HepG2 (cell line): Measurements from ENCODE around the gene HADHA. TPM values are rescaled to one million over a fixed set of nuclear protein-coding genes. Genes with fewer than 3 reads are reported as not detected.

Source experiments
- ATAC-seq: fragments of 200-7000 bp; cut with Tn5 transposase; 3 replicates; pipeline ENCODE4 v1.9.1; 2020; ENCODE audit warnings: mild to moderate bottlenecking, moderate library complexity
- BruUV-seq: library from RNA; stranded (reverse); fragments of 400-500 nt; replicated peaks from 2 replicates; lab custom pipeline; 2021; lab: Mats Ljungman, UMichigan
- CTCF ChIA-PET: fragments of 300-600 bp; formaldehyde crosslinking; extraction: SDS; loops from one replicate; lab custom pipeline; 2021; ENCODE audit warnings: low total read pairs, inconsistent platforms, low intra/inter-chr PET ratio; lab: Yijun Ruan, JAX
- POLR2A ChIA-PET: fragments of 350-600 bp; sonication (Branson Sonifier 250); formaldehyde crosslinking; loops from one replicate; lab custom pipeline; 2020; ENCODE audit warnings: antibody characterized with exemption, inconsistent platforms; lab: Yijun Ruan, JAX
- DNase-seq: peaks from one replicate; pipeline ENCODE4 v3.0.0-alpha.2; 2015; ENCODE audit warnings: low spot score
- FAIRE-seq: peaks from 3 replicates; lab custom pipeline; 2011; peaks lifted over from hg19 to GRCh38; lab: Jason Lieb, UNC
- H2AFZ ChIP-seq: one replicate; pipeline ENCODE4 v1.6.1; 2011; ENCODE audit warnings: low read length, inconsistent platforms
- H3K27ac ChIP-seq: fragments of 300-600 bp; 3 replicates; pipeline ENCODE4 v1.8.0; 2011; ENCODE audit warnings: mixed run types, mild to moderate bottlenecking, mixed read lengths, low read length, inconsistent platforms; ENCODE audit not compliant: insufficient read depth; ENCODE audit errors: extremely low read length
- H3K27me3 ChIP-seq, 2 experiments: fragments of 200-600 bp in 1 of 2; 2 replicates in 1 of 2; 3 replicates in 1 of 2; pipeline versions ENCODE4 v1.6.0 to v1.8.0; 2011; ENCODE audit warnings: low read length in 2 of 2, mild to moderate bottlenecking in 2 of 2, moderate library complexity in 2 of 2, inconsistent platforms in 1 of 2; ENCODE audit not compliant: insufficient read depth in 2 of 2, control insufficient read depth in 1 of 2
- H3K36me3 ChIP-seq, 2 experiments: fragments of 200-600 bp in 1 of 2; replicated peaks in 1 of 2; 2 replicates in 1 of 2; 3 replicates in 1 of 2; pipeline versions ENCODE4 v1.5.1 to v1.8.0; 2011; ENCODE audit warnings: low read length in 2 of 2, inconsistent platforms in 1 of 2; ENCODE audit not compliant: insufficient read depth in 2 of 2, control insufficient read depth in 1 of 2
- H3K4me1 ChIP-seq: 2 replicates; pipeline ENCODE4 v1.5.1; 2012; ENCODE audit warnings: low read length, inconsistent platforms; ENCODE audit not compliant: insufficient read depth
- H3K4me2 ChIP-seq: 2 replicates; pipeline ENCODE4 v1.6.0; 2011; ENCODE audit warnings: low read depth, low read length, inconsistent platforms
- H3K4me3 ChIP-seq, 3 experiments: fragments of 200-600 bp in 1 of 3; sonication (generic), shearing (Covaris generic) in 1 of 3; replicated peaks in 1 of 3; 2 replicates each; pipeline ENCODE4 v1.5.1; 2011 to 2016; ENCODE audit warnings: low read length in 3 of 3, inconsistent platforms in 2 of 3, low read depth in 2 of 3, mild to moderate bottlenecking in 2 of 3, control low read depth in 1 of 3, mixed read lengths in 1 of 3; ENCODE audit not compliant: insufficient read depth in 1 of 3
- H3K79me2 ChIP-seq: one replicate; pipeline ENCODE4 v1.6.1; 2011; ENCODE audit warnings: low read length, inconsistent platforms; ENCODE audit not compliant: insufficient read depth
- H3K9ac ChIP-seq: 2 replicates; pipeline ENCODE4 v1.6.0; 2011; ENCODE audit warnings: mild to moderate bottlenecking, low read depth, low read length, inconsistent platforms; ENCODE audit not compliant: insufficient read depth
- H3K9me3 ChIP-seq: 2 replicates; pipeline ENCODE4 v1.5.1; 2012; ENCODE audit warnings: mild to moderate bottlenecking, low read length
- H4K20me1 ChIP-seq: 2 replicates; pipeline ENCODE4 v1.6.0; 2011; ENCODE audit warnings: inconsistent platforms, mild to moderate bottlenecking, low read length, moderate library complexity; ENCODE audit not compliant: insufficient read depth
- HOXD1 ChIP-seq: sonication (generic); formaldehyde crosslinking; IDR thresholded peaks from 2 replicates; pipeline ENCODE4 v1.5.0; 2020; ENCODE audit warnings: missing genetic modification reagents
- RERE ChIP-seq: IDR thresholded peaks from 2 replicates; pipeline ENCODE4 v1.6.1; 2016; ENCODE audit warnings: low read depth, missing genetic modification reagents, missing compliant biosample characterization
- RFX1 ChIP-seq: fragments of 450-650 bp; IDR thresholded peaks from 2 replicates; pipeline ENCODE4 v1.6.1; 2017
- TEAD2 ChIP-seq: sonication (generic); formaldehyde crosslinking; IDR thresholded peaks from 2 replicates; pipeline ENCODE4 v1.9.0; 2021; ENCODE audit warnings: missing genetic modification reagents
- TRIM22 ChIP-seq: fragments of 450-650 bp; IDR thresholded peaks from 2 replicates; pipeline ENCODE4 v1.6.1; 2017
- ZBTB33 ChIP-seq: sonication (generic); formaldehyde crosslinking; IDR thresholded peaks from 2 replicates; pipeline ENCODE4 v1.4.0; 2020; ENCODE audit warnings: missing genetic modification reagents
- ZNF101 ChIP-seq: sonication (generic); formaldehyde crosslinking; IDR thresholded peaks from 2 replicates; pipeline ENCODE4 v1.4.0; 2020; ENCODE audit warnings: mild to moderate bottlenecking, low read depth, missing genetic modification reagents, borderline replicate concordance
- ZNF124 ChIP-seq: sonication (generic); formaldehyde crosslinking; IDR thresholded peaks from 2 replicates; pipeline ENCODE4 v1.4.0; 2020; ENCODE audit warnings: missing genetic modification reagents
- ZNF160 ChIP-seq: sonication (generic); formaldehyde crosslinking; IDR thresholded peaks from 2 replicates; pipeline ENCODE4 v1.8.0; 2022; ENCODE audit warnings: mild to moderate bottlenecking, inconsistent platforms, missing genetic modification reagents
- ZNF572 ChIP-seq: sonication (generic); formaldehyde crosslinking; IDR thresholded peaks from 2 replicates; pipeline ENCODE4 v1.5.1; 2020; ENCODE audit warnings: mild to moderate bottlenecking, missing genetic modification reagents
- WGBS: methylation state at CpG from one replicate; pipeline ENCODE4 v1.1.6; 2017; ENCODE audit warnings: low lambda C conversion rate; 5-methylcytosine and 5-hydroxymethylcytosine counted together
- in situ Hi-C: cut with HindIII; loops from 2 replicates; pipeline ENCODE4 v1.10.0; 2017; ENCODE audit warnings: low pct_unique_long_range_greater_than_20kb; ENCODE audit not compliant: extremely low pct_ligation_motif_present
- intact Hi-C: fragments of 100-400 bp; cut with micrococcal nuclease; formaldehyde crosslinking; loops from one replicate; pipeline ENCODE4 v1.10.0; 2022; ENCODE audit not compliant: unreplicated experiment
- polyA plus RNA-seq, 8 experiments: library from polyadenylated mRNA; depleted of rRNA in 3 of 8; stranded (reverse) in 7 of 8; unstranded in 1 of 8; fragments of >200 nt; fragmentation: Illumina TruSeq in 4 of 8; extraction: Trizol in 4 of 8; gene quantifications; 2 replicates each; pipeline versions ENCODE4 v1.2.1 to v1.2.3, GENCODE V29; 2011 to 2016; ENCODE audit warnings: low read depth in 4 of 8, missing spikeins in 1 of 8, mixed read lengths in 1 of 8; ENCODE audit not compliant: insufficient read depth in 1 of 8
- total RNA-seq, 5 experiments: library from RNA; depleted of rRNA; stranded (reverse); fragments of >200 nt; fragmentation: Illumina TruSeq; extraction: Trizol; gene quantifications; 2 replicates each; pipeline ENCODE4 v1.2.3, GENCODE V29; 2016; ENCODE audit warnings: low read depth in 1 of 5

The HADHA gene
- total and polyA plus RNA-seq, 2 of the 13 experiments (the other 11 are each of a cell fraction or from before 2014, with no cell fraction given), result 102 to 270 TPM

GRCh38 chr2:26251893-26252292, 7.5 kb upstream of the HADHA start:
- in situ Hi-C loops, result no loop called here
- H2AFZ ChIP-seq, result no peak overlapping the region
- BruUV-seq, result no TSS peak
- TF ChIP-seq RFX1 (no peak), HOXD1 (CRISPR knock-in tag) (no peak), TRIM22 (no peak), ZNF124 (CRISPR knock-in tag) (no peak), ZBTB33 (CRISPR knock-in tag) (0 out of 2 replicates have a peak, but pooled peaks have one; percentile 33)
- no peak overlapping the region for H3K4me2 ChIP-seq
- no peaks in the 10 kb centered on the region for H3K9me3 ChIP-seq
- H3K4me3 ChIP-seq, result no peak overlapping the region
- POLR2A ChIA-PET, result interaction anchor here (0.6 to 1.2 kb wide), 2 partner anchors 22 to 94 kb away, joined by 3 read pairs; partner anchors contain the start of gene SELENOI
- no peak overlapping the region for H3K9ac ChIP-seq
- CTCF ChIA-PET, result no interaction called here
- H3K79me2 ChIP-seq, result peaks cover 73% of the 10 kb centered on the region
- H3K27ac ChIP-seq, result no peak overlapping the region
- peaks cover 0 to 9% of the 10 kb centered on the region in 2 experiments; a peak in 3 of 5 replicates for H3K36me3 ChIP-seq
- intact Hi-C loops, result no loop called here
- ATAC-seq (peak; percentile 44), FAIRE-seq (no peak), DNase-seq (no peak)
- H4K20me1 ChIP-seq, result peaks cover 2% of the 10 kb centered on the region
- 91% methylated on average over 3 of the region's 3 CpGs for WGBS
- H3K27me3 ChIP-seq, result no peaks in the 10 kb centered on the region
- H3K4me1 ChIP-seq, result peaks cover 42% of the 10 kb centered on the region

- H3K9me3 ChIP-seq, result no peaks in the 10 kb centered on the region
- WGBS, result 89% methylated on average over 2 of the region's 2 CpGs
- H3K27me3 ChIP-seq, result no peaks in the 10 kb centered on the region
- H2AFZ ChIP-seq, result no peak overlapping the region
- H3K36me3 ChIP-seq, result no peaks in the 10 kb centered on the region; a peak in 1 of 5 replicates
- H3K9ac ChIP-seq, result no peak overlapping the region
- BruUV-seq, result no TSS peak
- no peak overlapping the region for H3K4me3 ChIP-seq
- no peak overlapping the region for H3K27ac ChIP-seq
- no peak for ATAC-seq
- ChIA-PET POLR2A (no interaction called here), CTCF (no interaction called here)
- H3K79me2 ChIP-seq, result peaks cover 93% of the 10 kb centered on the region
- H3K4me2 ChIP-seq, result no peak overlapping the region
- H4K20me1 ChIP-seq, result peaks cover 2% of the 10 kb centered on the region
- no peak for FAIRE-seq
- in situ Hi-C loops (no loop called here), intact Hi-C loops (no loop called here)
- no peak for DNase-seq
- peaks cover 40% of the 10 kb centered on the region for H3K4me1 ChIP-seq
- TF ChIP-seq ZNF160, result no peak
- no peak for TF ChIP-seq RERE (CRISPR knock-in tag)
- no peak for TF ChIP-seq ZNF101 (CRISPR knock-in tag)
- no peak for TF ChIP-seq TEAD2 (CRISPR knock-in tag)
- no peak for TF ChIP-seq ZNF572 (CRISPR knock-in tag)
Observed at GRCh38 chr2:26249625-26250024, 5.2 kb upstream of the HADHA start.
